GM23248 (cell line): ENCODE measurements around the gene DIAPH1.

Source experiments
- EZH2 ChIP-seq: fragments of 200-600 bp; sonication (generic); IDR thresholded peaks from 2 replicates; pipeline ENCODE4 v1.6.1; 2018; ENCODE audit warnings: antibody characterized with exemption, mild to moderate bottlenecking; ENCODE audit not compliant: insufficient read depth, poor library complexity, severe bottlenecking
- EZH2phosphoT487 ChIP-seq: fragments of 200-600 bp; sonication (generic); IDR thresholded peaks from 2 replicates; pipeline ENCODE4 v1.6.1; 2018; ENCODE audit warnings: antibody characterized with exemption, moderate library complexity, mild to moderate bottlenecking, low read depth; ENCODE audit not compliant: insufficient read depth

DNA sequence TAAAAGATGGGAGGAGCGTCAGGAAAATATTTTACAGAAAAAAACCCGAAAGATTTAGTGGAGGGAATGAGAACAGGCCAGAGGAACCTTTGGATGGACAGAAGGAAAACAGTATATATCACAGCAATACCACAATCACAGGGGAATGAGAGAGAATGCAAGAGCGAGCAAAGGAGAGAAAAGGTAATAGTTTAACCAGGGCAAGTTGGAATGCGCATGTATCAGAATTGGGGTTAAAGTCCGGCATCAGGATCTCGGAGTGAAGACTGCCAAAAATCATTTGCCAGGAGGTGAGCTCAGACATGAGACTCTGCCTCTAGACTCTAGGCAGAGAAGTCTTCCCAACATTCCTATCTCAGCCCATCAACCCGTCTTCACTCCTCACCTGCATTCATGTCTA lies 93.1 kb downstream of the DIAPH1 start:
- TF ChIP-seq EZH2 = no peak
- no peak for TF ChIP-seq EZH2phosphoT487
